Tibial nerve (tissue), 4 donors: ENCODE measurements around the gene ISOC1. TPM values are rescaled to one million over a fixed set of nuclear protein-coding genes. Genes with fewer than 3 reads are reported as not detected.

Source experiments
- DNase-seq, 2 donors: peaks; one replicate each; pipeline ENCODE4 v3.0.0-alpha.2; 2019; ENCODE audit warnings: low spot score in 2 of 2
- H3K27ac ChIP-seq, 4 donors: fragments of 200-600 bp; sonication (generic) in 3 of 4; one replicate each; pipeline ENCODE4 v1.5.1; 2017 to 2019; ENCODE audit warnings: mild to moderate bottlenecking in 1 of 4
- H3K27me3 ChIP-seq, 2 donors: fragments of 200-600 bp; sonication (generic) in 1 of 2; one replicate each; pipeline versions ENCODE4 v1.5.1 to v1.6.0; 2017 to 2019
- H3K36me3 ChIP-seq, 3 donors: fragments of 200-600 bp; sonication (generic); one replicate each; pipeline ENCODE4 v1.5.1; 2018 to 2019
- H3K4me1 ChIP-seq, 4 donors: fragments of 200-600 bp; sonication (generic) in 3 of 4; one replicate each; pipeline ENCODE4 v1.5.1; 2017 to 2019
- H3K4me3 ChIP-seq, 4 donors: fragments of 200-600 bp; sonication (generic) in 3 of 4; one replicate each; pipeline ENCODE4 v1.5.1; 2017 to 2019; ENCODE audit warnings: mild to moderate bottlenecking in 1 of 4, moderate library complexity in 1 of 4
- H3K9me3 ChIP-seq, 4 donors: fragments of 200-600 bp; sonication (generic) in 3 of 4; one replicate each; pipeline ENCODE4 v1.5.1; 2017 to 2019
- CTCF ChIP-seq, 5 experiments: fragments of 200-600 bp in 3 of 5; fragments of 450-650 bp in 2 of 5; sonication (generic) in 3 of 5; IDR thresholded peaks; one replicate each; pipeline ENCODE4 v1.5.1; 2016 to 2019; ENCODE audit warnings: antibody characterized with exemption in 5 of 5, mild to moderate bottlenecking in 3 of 5, moderate library complexity in 2 of 5
- EP300 ChIP-seq, 2 donors: sonication (generic); formaldehyde crosslinking; IDR thresholded peaks; one replicate each; pipeline ENCODE4 v1.6.1; 2017; ENCODE audit warnings: antibody characterized with exemption in 2 of 2, mild to moderate bottlenecking in 1 of 2
- POLR2A ChIP-seq, 2 donors: fragments of 450-650 bp; IDR thresholded peaks; one replicate each; pipeline ENCODE4 v1.6.1; 2017; ENCODE audit warnings: antibody characterized with exemption in 2 of 2, mild to moderate bottlenecking in 2 of 2, moderate library complexity in 2 of 2
- WGBS, 2 donors: methylation state at CpG; one replicate each; pipeline ENCODE4 v1.1.5; 2018; 5-methylcytosine and 5-hydroxymethylcytosine counted together
- total RNA-seq, 4 donors: library from RNA; depleted of rRNA; stranded (reverse); fragments of >200 nt; gene quantifications; one replicate each; pipeline ENCODE4 v1.1.0, GENCODE V29; 2016

ISOC1 gene
- total RNA-seq, 4 donors from 2014 or later: 9.3 to 20.5 (median 18.8) TPM

- Histone ChIP-seq H3K27me3 (no peaks in the 10 kb centered on the region), H3K4me1 (no peaks in the 10 kb centered on the region), H3K27ac (no peak overlapping the region), H3K36me3 (no peaks in the 10 kb centered on the region), H3K4me3 (no peak overlapping the region), H3K9me3 (peaks cover 0 to 3% (median 0%) of the 10 kb centered on the region in 4 donors)
- TF ChIP-seq CTCF (IDR thresholded peaks at IDR 0.05) (no peak), EP300 (IDR thresholded peaks at IDR 0.05) (no peak)
- no peak for DNase-seq
These were observed 41.1 kb upstream of the ISOC1 start for GRCh38 chr5:129053438-129053837.

GRCh38 chr5:129057329-129057728 is 37.2 kb upstream of the ISOC1 start:
- H3K27me3 ChIP-seq: no peaks in the 10 kb centered on the region
- 90 to 93% methylated on average over 3 of the region's 3 CpGs for WGBS, 2 donors
- no peak for TF ChIP-seq EP300 (IDR thresholded peaks at IDR 0.05)
- TF ChIP-seq CTCF (IDR thresholded peaks at IDR 0.05): no peak
- TF ChIP-seq POLR2A (IDR thresholded peaks at IDR 0.05): no peak

GRCh38 chr5:129061849-129062248 is 32.7 kb upstream of the ISOC1 start:
- H3K4me1 ChIP-seq: peaks cover 0 to 14% (median 5%) of the 10 kb centered on the region in 4 donors
- DNase-seq: no peak
- H3K27me3 ChIP-seq: no peaks in the 10 kb centered on the region
- H3K4me3 ChIP-seq: no peak overlapping the region
- no peaks in the 10 kb centered on the region for H3K36me3 ChIP-seq
- WGBS, 2 donors: 54 to 75% methylated on average over 2 of the region's 2 CpGs
- no peak overlapping the region for H3K27ac ChIP-seq
- peaks cover 0 to 3% (median 0%) of the 10 kb centered on the region in 4 donors for H3K9me3 ChIP-seq
- TF ChIP-seq POLR2A (IDR thresholded peaks at IDR 0.05) (no peak), CTCF (IDR thresholded peaks at IDR 0.05) (no peak)

More at GRCh38 chr5:129057329-129057728, 37.2 kb upstream of the ISOC1 start:
- no peak for DNase-seq
- no peak overlapping the region for H3K27ac ChIP-seq
- H3K4me1 ChIP-seq: no peaks in the 10 kb centered on the region
- no peaks in the 10 kb centered on the region for H3K36me3 ChIP-seq
- H3K9me3 ChIP-seq: peaks cover 0 to 3% (median 0%) of the 10 kb centered on the region in 4 donors
- H3K4me3 ChIP-seq: no peak overlapping the region

GRCh38 chr5:129063483-129064113 is 31.0 kb upstream of the ISOC1 start:
- no peak for DNase-seq
- no peak for TF ChIP-seq EP300 (IDR thresholded peaks at IDR 0.05)
- Histone ChIP-seq H3K27me3 (no peaks in the 10 kb centered on the region), H3K9me3 (no peaks in the 10 kb centered on the region), H3K4me3 (no peak overlapping the region), H3K27ac (no peak overlapping the region), H3K4me1 (peaks cover 0 to 14% (median 5%) of the 10 kb centered on the region in 4 donors), H3K36me3 (no peaks in the 10 kb centered on the region)
- WGBS, 2 donors: 26 to 40% methylated on average over 1 of the region's 1 CpG

- H3K27me3 ChIP-seq: no peaks in the 10 kb centered on the region
- H3K9me3 ChIP-seq: no peaks in the 10 kb centered on the region
- H3K4me1 ChIP-seq: peaks cover 0 to 14% (median 5%) of the 10 kb centered on the region in 4 donors
- DNase-seq: no peak
- no peak overlapping the region for H3K27ac ChIP-seq
- 95 to 98% methylated on average over 2 of the region's 2 CpGs for WGBS, 2 donors
- H3K36me3 ChIP-seq: no peaks in the 10 kb centered on the region
- TF ChIP-seq POLR2A (IDR thresholded peaks at IDR 0.05): no peak
- TF ChIP-seq EP300 (IDR thresholded peaks at IDR 0.05): no peak
- TF ChIP-seq CTCF (IDR thresholded peaks at IDR 0.05): no peak
- no peak overlapping the region for H3K4me3 ChIP-seq
These were observed 28.8 kb upstream of the ISOC1 start for GRCh38 chr5:129065721-129066120.

GRCh38 chr5:129067745-129068144 is 26.8 kb upstream of the ISOC1 start:
- Histone ChIP-seq H3K27me3 (no peaks in the 10 kb centered on the region), H3K4me1 (peaks cover 0 to 14% (median 5%) of the 10 kb centered on the region in 4 donors), H3K27ac (no peak overlapping the region), H3K36me3 (no peaks in the 10 kb centered on the region), H3K9me3 (no peaks in the 10 kb centered on the region), H3K4me3 (no peak overlapping the region)
- no peak for DNase-seq
- TF ChIP-seq POLR2A (IDR thresholded peaks at IDR 0.05) (no peak), CTCF (IDR thresholded peaks at IDR 0.05) (no peak), EP300 (IDR thresholded peaks at IDR 0.05) (no peak)
